ENCODE data around the gene ZDHHC24.

The ZDHHC24 gene

GRCh38 chr11:66475349-66476172 is 70.3 kb downstream of the ZDHHC24 start:
- DNase-seq, result no peak

GRCh38 chr11:66473608-66474515 is 72.0 kb downstream of the ZDHHC24 start:
- DNase-seq, result no peak

DNA sequence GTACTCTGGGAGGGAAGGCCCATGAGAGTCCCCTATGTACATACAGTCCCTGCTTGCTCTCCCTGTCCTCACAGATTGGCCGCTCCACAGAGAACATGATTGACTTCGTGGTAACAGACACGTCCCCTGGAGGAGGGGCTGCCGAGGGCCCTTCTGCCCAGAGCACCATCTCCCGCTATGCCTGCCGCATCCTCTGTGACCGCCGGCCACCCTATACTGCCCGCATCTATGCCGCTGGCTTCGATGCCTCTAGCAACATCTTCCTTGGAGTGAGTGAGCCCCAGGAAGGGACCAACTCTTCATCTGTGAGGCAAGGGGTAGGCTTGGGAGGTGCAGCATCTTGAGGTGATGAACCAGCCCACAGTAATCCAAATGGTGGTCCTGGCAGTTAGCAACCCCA is 72.7 kb downstream of the ZDHHC24 start:
- DNase-seq, result no peak

DNA sequence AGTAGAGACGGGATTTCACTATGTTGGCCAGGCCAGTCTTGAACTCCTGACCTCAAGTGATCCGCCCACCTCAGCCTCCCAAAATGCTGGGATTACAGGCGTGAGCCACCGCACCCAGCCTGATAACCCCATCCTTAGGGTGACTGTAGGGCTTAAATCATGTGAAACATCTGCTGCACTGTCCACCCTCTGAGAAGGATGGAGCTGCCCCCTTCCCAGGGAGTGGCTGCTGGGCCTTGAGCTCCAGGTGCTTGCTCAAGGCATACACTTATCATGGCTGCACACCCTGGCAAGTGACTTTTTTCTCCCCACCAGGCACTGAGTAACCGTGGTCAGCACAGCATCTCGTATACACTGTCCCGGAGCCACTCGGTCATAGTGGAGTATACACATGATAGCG is 73.8 kb downstream of the ZDHHC24 start:
- no peak for DNase-seq

DNA sequence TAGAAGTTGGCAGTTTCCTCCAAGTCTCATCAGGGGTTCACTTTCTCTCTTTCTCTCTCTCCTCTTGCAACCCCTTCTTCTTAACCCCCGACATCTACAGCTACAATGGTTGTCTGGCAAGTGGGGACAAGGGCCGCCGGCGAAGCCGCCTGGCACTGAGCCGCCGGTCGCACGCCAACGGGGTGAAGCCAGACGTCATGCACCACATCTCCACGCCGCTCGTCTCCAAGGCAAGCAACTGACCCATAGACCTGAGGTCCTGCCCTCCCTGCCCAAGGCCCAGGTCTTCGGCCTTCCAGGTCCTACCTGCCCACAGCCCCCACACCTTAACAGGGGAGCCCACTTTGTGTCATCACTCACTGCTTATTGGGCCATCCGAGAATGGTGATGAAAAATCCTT is 74.7 kb downstream of the ZDHHC24 start:
- DNase-seq, result no peak

Data from anterior cingulate cortex (tissue), 58 donors.